Left ventricle myocardium inferior (tissue), 1 donor: ENCODE measurements around the gene HMCN2. TPM values are rescaled to one million over a fixed set of nuclear protein-coding genes. Genes with fewer than 3 reads are reported as not detected.

ENCODE experiments used
- DNase-seq: peaks from one replicate; pipeline ENCODE4 v3.0.0-alpha.2; 2020
- H3K27ac ChIP-seq: fragments of 200-600 bp; replicated peaks from 2 replicates; pipeline ENCODE4 v1.8.0; 2021
- H3K27me3 ChIP-seq: fragments of 200-600 bp; 2 replicates; pipeline ENCODE4 v1.8.0; 2021; ENCODE audit warnings: low read depth
- H3K36me3 ChIP-seq: fragments of 200-600 bp; 2 replicates; pipeline ENCODE4 v1.8.0; 2021
- H3K4me1 ChIP-seq: fragments of 200-600 bp; 2 replicates; pipeline ENCODE4 v1.8.0; 2021
- H3K4me3 ChIP-seq: fragments of 200-600 bp; 2 replicates; pipeline ENCODE4 v1.8.0; 2021; ENCODE audit warnings: mild to moderate bottlenecking, moderate library complexity
- H3K9me3 ChIP-seq: fragments of 200-600 bp; replicated peaks from 2 replicates; pipeline ENCODE4 v1.8.0; 2021
- CTCF ChIP-seq: fragments of 200-600 bp; IDR thresholded peaks from 2 replicates; pipeline ENCODE4 v1.8.0; 2021; ENCODE audit warnings: antibody characterized with exemption, mild to moderate bottlenecking, borderline replicate concordance
- intact Hi-C: fragments of 100-400 bp; cut with micrococcal nuclease; formaldehyde crosslinking; loops from one replicate; pipeline ENCODE4 v1.11.0; 2022
- total RNA-seq: library from RNA; stranded (reverse); fragmentation: NEBNext Ultra II Directional; extraction: Animal tissue kit (Norgen Biotek cat#: 25700); gene quantifications from one replicate; pipeline ENCODE4 v1.2.1, GENCODE V29; 2021
- donor health status: DM: no; HTN: yes; CAD: no; lungs with severe emphysema.

Gene HMCN2
- total RNA-seq, 1 donor from 2014 or later, result 5.5 TPM

- no peak for DNase-seq
- Histone ChIP-seq H3K27ac (no peak overlapping the region), H3K27me3 (no peaks in the 10 kb centered on the region), H3K36me3 (no peaks in the 10 kb centered on the region), H3K4me3 (no peak overlapping the region), H3K9me3 (peaks cover 10% of the 10 kb centered on the region), H3K4me1 (peaks cover 5% of the 10 kb centered on the region)
- intact Hi-C loops, result no loop called here
- TF ChIP-seq CTCF, result no peak
These were observed 42.7 kb upstream of the HMCN2 start for GRCh38 chr9:130222833-130223232.

- H3K9me3 ChIP-seq, result peaks cover 19% of the 10 kb centered on the region
- intact Hi-C loops, result no loop called here
- peaks cover 5% of the 10 kb centered on the region for H3K4me1 ChIP-seq
- no peak overlapping the region for H3K27ac ChIP-seq
- H3K4me3 ChIP-seq, result no peak overlapping the region
- H3K36me3 ChIP-seq, result no peaks in the 10 kb centered on the region
- no peaks in the 10 kb centered on the region for H3K27me3 ChIP-seq
- TF ChIP-seq CTCF, result no peak
- DNase-seq, result no peak
These were observed 40.5 kb upstream of the HMCN2 start for GRCh38 chr9:130225071-130225470.

- Histone ChIP-seq H3K27ac (no peak overlapping the region), H3K36me3 (no peaks in the 10 kb centered on the region), H3K27me3 (no peaks in the 10 kb centered on the region), H3K4me3 (no peak overlapping the region), H3K9me3 (peaks cover 19% of the 10 kb centered on the region), H3K4me1 (peaks cover 3% of the 10 kb centered on the region)
- DNase-seq, result no peak
- intact Hi-C loops, result no loop called here
- no peak for TF ChIP-seq CTCF
These were observed 40.0 kb upstream of the HMCN2 start for GRCh38 chr9:130225586-130225985.

- intact Hi-C loops, result no loop called here
- DNase-seq, result no peak
- Histone ChIP-seq H3K27me3 (no peaks in the 10 kb centered on the region), H3K9me3 (peaks cover 19% of the 10 kb centered on the region), H3K4me3 (no peak overlapping the region), H3K36me3 (no peaks in the 10 kb centered on the region), H3K27ac (no peak overlapping the region), H3K4me1 (no peaks in the 10 kb centered on the region)
- TF ChIP-seq CTCF, result no peak
These were observed 39.4 kb upstream of the HMCN2 start for GRCh38 chr9:130226112-130226511.

GRCh38 chr9:130227833-130228232 is 37.7 kb upstream of the HMCN2 start:
- no peak for TF ChIP-seq CTCF
- intact Hi-C loops, result no loop called here
- Histone ChIP-seq H3K9me3 (peaks cover 19% of the 10 kb centered on the region), H3K4me1 (no peaks in the 10 kb centered on the region), H3K27me3 (no peaks in the 10 kb centered on the region), H3K4me3 (no peak overlapping the region), H3K27ac (no peak overlapping the region), H3K36me3 (no peaks in the 10 kb centered on the region)
- no peak for DNase-seq

- intact Hi-C loops, result loop anchor here (10.0 kb wide), 1 partner anchor 345 kb away; no protein-coding TSS in a partner anchor
- no peak for TF ChIP-seq CTCF
- Histone ChIP-seq H3K4me3 (no peak overlapping the region), H3K27ac (no peak overlapping the region), H3K9me3 (peaks cover 19% of the 10 kb centered on the region), H3K27me3 (no peaks in the 10 kb centered on the region), H3K4me1 (no peaks in the 10 kb centered on the region), H3K36me3 (no peaks in the 10 kb centered on the region)
- DNase-seq, result no peak
These were observed 35.8 kb upstream of the HMCN2 start for GRCh38 chr9:130229759-130230158.
